ENCODE measurements around the gene PLEKHA6.
"Not testable (repeated sequence)": the region's sequence is repeated elsewhere in the genome, so short reads cannot be mapped to it uniquely, and the experiment has no call there.

Gene PLEKHA6

GRCh38 chr1:204313675-204314074 is 46.1 kb downstream of the PLEKHA6 start:
- DNase-seq (ENCODE audit: low read depth in 3 of 3) = no peak

DNA sequence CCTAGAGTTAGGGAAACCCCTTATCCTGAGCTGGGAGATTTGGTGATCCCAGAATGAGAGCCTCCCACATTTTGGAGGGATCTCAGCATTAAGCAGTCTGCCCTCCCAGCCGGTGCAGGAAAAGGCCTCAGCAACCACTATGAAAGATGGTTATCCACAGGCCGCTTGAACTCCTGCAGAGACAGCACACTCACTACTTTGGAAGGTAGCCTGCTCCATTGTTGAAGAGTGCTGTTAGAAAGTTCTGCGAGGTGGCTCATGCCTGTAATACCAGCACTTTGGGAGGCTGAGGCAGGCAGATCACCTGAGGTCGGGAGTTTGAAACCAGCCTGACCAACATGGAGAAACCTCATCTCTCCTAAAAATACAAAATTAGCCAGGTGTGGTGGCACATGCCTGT is 48.8 kb downstream of the PLEKHA6 start:
- DNase-seq (ENCODE audit: low read depth in 3 of 3) = not testable (repeated sequence)

DNA sequence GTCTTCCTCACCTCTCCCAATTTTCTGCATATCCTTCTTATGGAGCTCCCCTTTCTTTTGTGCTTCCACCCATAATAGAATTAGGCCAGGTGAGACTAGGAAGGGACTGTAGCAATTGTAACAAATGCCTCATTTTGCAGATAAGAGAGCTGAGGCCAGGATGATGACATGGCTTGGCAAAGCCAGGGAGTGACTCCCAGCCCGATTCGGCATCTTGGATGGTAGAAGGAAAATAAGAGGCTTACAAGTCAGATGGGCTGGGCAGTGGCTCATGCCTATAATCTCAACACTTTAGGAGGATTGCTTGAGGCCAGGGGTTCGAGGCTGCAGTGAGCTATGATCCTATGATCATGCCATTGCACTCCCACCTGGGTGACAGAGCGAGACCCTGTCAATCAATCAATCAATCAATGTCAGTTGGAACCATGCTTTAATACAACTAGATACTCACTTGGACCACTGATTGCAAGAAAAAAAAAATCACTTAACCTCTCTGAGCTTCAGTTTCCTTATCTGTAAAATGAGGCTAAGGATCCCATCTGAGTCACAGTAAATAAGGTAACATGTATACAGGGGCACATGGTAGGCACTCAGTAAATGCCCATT is 51.6 kb downstream of the PLEKHA6 start:
- DNase-seq (ENCODE audit: low read depth in 3 of 3) = no peak

GRCh38 chr1:204307334-204307883 is 52.3 kb downstream of the PLEKHA6 start:
- DNase-seq (ENCODE audit: low read depth in 3 of 3) = no peak

GRCh38 chr1:204306076-204306475 is 53.7 kb downstream of the PLEKHA6 start:
- no peak for DNase-seq (ENCODE audit: low read depth in 3 of 3)

DNA sequence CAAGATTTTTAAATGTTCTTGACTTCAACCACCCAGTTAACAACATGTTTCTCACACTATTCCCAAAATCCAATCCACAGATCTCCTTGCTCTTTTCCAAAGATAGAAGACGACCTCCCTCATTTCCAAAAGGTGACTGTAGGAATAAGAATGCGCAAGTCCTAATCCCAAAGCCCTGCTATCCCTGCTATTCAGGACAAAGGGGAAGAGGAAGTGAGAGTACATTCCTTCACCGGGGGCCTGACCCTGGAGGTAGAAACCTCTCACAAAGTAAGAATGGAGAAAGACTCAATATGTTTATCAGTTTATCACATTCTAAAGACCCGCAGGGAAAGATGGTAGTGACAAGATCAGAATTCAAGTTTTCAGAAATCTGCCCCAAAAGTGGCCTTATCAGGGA is 55.7 kb downstream of the PLEKHA6 start:
- DNase-seq (ENCODE audit: low read depth in 3 of 3) = no peak

DNA sequence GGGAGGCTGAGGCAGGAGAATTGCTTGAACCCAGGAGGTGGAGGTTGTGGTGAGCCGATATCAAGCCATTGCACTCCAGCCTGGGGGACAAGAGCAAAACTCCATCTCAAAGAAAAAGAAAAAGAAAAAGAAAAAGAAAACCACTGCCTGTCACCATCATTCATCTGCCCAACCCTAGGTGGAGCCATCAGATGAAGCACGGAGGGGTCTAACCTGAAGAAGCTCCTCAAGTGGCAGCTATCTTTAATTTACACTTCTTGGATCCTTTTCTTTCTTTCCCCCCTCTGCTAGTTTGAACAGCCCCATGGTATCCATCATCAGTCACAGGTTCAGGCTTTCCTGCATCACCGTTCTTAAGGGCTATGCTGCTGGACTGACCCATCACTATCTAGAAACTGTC is 57.0 kb downstream of the PLEKHA6 start:
- no peak for DNase-seq (ENCODE audit: low read depth in 3 of 3)

DNA sequence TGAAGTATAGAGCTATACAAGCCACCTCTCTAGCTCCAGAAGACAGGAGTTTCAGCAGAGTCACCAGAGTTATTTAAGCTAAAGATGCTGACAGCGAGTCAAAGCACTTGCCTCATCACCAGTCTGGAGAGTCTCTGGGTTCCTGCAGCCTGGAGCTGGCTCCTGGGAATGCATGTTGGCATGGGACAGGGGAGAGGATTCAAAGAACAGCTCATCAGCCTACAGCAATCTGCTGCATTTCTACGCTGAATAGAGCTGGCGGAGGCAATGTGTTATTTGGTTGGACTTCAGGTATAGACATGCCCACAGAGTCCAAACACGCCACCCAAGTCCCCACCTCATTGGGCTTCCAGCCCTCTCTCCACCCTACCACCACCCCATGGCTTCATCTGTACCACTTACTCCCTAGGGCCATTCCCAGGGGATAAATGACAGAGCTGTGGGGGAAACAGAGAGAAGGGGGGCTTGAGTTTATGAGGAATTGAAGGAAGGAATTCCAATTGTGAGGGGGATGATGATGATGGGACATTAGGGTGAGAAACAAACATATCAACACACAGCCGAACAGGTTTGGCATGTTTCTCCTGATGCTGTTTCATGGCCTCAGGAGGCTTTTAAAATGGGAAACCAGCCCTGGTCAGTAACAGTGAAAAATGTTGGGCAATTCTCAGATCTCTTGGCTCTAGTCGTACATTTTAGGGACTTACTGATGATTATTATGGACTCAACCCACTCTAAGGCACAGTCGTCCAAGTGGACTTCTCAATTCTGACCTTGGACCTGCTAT is 58.4 kb downstream of the PLEKHA6 start:
- no peak for DNase-seq (ENCODE audit: low read depth in 3 of 3)

DNA sequence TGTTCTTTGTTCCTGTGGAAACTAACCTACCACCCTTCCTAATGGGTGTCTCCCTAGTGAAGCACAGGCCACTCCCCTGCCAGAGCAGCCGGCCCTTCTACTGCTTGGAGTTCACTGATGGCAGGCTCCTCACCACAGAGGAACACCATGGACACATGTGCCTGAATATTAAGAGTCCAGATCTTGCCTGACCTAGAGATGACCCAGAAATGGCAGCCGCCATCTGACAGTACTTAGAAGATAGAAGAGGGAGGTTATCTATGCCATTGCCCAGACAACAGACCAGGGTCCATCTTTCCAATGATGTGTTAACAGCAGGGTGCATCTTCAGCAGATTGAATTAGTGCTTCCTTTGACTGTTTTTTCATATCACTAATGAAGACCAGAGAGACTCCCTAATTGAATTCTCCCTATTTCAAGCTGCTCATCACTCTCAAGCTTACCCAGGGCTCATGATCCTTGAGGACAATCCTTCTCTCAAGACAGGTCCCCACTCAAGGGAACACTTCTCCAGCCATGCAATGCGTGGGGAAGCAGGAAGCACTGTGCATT is 59.8 kb downstream of the PLEKHA6 start:
- DNase-seq (ENCODE audit: low read depth in 3 of 3) = no peak

DNA sequence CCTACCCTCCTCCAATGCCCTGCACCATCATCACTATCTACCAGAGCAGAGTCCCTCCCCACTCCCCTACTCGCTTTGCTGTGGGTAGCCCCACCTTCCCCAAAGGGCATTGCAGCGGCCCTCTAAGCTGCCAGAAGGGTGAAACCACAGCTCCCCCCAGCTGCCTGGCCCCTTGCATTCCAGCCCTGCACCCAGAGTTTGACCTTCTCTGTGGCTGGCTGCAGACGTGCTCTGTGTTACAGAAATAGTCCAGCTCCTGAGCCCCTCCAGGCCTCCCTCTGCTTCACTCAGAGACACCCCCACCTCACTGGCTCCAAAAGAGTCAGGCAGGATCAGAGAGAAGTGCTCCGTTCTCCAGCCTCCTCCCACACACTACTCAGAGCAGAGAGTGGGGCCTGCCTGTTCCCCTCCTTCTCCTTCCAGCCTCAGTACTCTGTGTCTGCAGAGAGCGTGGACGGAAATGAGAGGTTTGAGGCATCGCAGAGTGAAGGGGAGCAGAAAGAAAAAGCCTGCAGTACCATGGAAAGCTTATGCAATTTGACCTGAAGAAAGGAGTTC is 63.2 kb downstream of the PLEKHA6 start:
- DNase-seq (ENCODE audit: low read depth in 3 of 3) = no peak

GRCh38 chr1:204295671-204296070 is 64.1 kb downstream of the PLEKHA6 start:
- DNase-seq (ENCODE audit: low read depth in 3 of 3) = no peak

DNA sequence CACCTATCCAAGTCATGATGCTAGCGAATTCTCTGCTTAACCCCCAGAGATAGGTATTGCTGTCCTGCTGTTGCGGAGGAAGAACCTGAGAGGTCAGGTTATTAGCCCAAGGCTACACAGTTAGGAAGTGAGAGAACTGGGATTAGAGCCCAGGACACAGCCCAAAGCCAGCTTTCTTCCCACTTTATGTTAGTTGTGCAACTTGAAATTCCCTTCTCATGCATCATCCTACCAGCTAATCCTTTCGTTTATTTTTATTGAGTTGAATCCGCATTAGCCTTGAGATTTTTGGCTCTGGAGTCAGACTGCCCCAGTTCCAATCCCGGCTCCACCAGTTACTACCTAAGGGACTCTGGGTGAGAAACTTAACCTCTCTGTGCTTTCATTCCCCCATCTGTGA is 65.4 kb downstream of the PLEKHA6 start:
- no peak for DNase-seq (ENCODE audit: low read depth in 3 of 3)

DNA sequence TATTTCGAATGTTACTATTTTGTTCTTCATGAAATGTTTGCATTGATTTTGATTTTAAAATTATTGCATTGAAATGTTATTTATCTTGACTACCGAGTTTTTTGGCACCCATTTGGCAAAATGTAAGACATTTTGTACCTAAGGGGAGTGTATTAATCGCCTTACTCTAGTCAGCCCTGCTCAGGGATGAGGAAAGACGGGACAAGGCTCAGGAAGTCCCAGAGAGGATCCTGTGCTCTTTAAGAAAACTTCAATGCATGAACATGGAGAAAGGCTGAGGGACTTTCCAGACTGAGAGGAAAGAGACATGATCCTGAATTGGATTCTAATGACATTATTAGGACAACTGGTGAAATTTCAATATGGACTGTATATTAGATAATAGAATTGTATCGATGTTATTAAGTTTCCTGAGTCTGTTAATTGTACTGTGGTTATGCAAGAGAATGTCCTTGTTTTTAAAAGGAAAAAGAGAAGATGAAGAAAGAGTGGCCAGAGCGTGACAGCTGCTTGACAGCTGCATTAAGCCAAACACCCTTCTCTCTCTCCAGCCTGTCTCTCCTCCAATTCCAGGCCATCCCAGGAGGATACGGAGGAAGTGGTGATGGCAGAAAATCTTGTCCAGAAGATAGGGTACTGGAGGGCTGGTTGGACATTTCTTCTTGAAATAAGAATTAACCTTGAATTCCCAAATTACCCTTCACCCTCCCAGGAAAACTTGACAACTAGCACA is 66.0 kb downstream of the PLEKHA6 start:
- DNase-seq (ENCODE audit: low read depth in 3 of 3) = no peak

DNA sequence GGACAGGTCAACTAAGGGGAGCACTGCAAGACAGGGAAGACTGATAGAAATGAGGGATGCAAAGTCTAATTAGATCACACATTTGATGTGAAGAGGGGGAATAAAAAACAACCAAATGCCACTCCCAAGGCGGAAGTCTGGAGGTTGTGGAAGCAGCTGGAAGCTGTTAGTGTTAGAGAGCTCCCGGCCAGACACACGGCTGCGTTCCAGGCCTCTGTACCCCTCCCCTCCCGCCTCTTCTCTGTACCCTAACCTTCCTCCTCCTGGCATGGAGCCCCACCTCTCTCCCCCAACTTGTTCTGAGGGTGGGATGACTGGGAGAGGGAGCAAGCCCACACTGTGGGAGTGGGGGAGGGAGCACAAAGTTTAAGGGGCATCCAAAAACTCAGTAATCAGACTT is 67.0 kb downstream of the PLEKHA6 start:
- no peak for DNase-seq (ENCODE audit: low read depth in 3 of 3)

GRCh38 chr1:204289280-204289679 is 70.4 kb downstream of the PLEKHA6 start:
- DNase-seq (ENCODE audit: low read depth in 3 of 3) = no peak

- no peak for DNase-seq (ENCODE audit: low read depth in 3 of 3)
These were observed 71.6 kb downstream of the PLEKHA6 start for GRCh38 chr1:204288021-204288588.

GRCh38 chr1:204287466-204287891 is 72.2 kb downstream of the PLEKHA6 start:
- no peak for DNase-seq (ENCODE audit: low read depth in 3 of 3)

DNA sequence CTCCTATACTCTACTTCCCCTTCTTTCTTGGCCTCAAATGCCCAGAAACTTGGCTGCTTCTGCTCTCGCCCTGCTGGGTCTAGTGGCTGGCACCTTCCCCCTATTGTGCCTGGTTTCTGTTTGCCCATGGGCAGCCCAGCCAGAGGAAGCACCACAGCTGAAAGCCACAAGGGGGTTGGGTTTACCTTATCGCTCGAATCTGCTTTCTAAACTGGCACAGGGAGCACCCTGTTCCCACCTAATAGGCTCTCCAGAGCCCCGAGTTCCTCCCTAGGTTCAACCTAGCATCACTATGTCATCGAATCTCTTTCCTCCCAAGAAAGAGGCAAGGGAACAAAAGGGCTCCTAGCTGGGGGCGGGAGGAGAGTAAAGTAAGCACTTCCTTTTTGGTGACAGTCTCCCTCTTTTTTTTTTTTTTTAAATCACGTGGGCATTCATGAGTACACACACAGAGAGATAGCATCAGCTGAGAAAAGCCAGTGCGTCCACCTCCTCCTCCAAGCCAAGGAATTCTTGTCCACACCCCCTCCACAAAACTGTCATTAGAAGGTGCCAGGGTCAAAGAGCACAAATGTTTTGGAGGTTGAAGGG is 72.8 kb downstream of the PLEKHA6 start:
- peak in 1 of 3 experiments; percentile 8 for DNase-seq (ENCODE audit: low read depth in 3 of 3)

GRCh38 chr1:204286315-204286714 is 73.4 kb downstream of the PLEKHA6 start:
- no peak for DNase-seq (ENCODE audit: low read depth in 3 of 3)

DNA sequence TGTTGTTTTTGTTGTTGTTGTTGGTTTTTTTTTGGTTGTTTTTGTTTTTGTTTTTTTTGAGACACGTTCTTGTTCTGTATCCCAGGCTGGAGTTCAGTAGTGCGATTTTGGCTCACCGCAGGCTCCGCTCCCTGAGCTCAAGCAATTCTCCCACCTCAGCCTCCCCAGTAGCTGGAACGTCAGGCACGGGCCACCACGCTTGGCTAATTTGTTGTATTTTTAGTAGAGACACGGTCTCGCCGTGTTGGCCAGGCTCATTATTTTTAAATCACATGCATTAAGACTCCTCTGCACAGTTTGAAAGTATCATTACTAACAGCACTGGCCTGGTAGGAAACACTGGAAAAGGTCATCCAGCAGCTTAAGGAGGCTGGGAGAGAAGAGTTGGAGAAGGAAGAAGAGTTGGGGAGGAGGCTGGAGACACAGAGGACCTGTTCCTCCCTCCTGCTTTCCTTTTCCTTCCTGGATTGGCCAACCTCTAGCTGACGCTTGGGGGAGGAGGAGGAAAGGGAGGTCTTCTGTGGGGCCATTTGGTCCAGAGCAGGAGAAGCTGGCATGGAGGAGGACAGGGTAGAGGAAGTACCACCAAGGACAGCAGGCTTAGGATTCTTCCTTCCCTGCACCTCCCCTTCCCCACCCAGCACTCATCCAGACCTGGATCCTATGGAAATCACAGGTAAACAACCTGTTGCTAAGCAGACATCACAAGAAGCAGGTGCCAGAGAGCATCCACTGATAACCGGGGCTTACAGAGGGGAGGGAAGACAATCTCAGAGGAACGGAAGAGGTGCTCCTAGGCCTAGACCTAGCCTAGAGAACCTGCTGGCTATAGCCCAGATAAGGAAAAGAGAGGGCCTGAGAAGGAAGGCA is 74.1 kb downstream of the PLEKHA6 start:
- no peak for DNase-seq (ENCODE audit: low read depth in 3 of 3)

Measured in stimulated activated CD4-positive, alpha-beta T cell treated with anti-CD3 and anti-CD28 coated beads, TNF-alpha, amount 100 ng/mL, for 24 hours (primary cell).